Measurements from ENCODE around the gene BABAM2.

DNA sequence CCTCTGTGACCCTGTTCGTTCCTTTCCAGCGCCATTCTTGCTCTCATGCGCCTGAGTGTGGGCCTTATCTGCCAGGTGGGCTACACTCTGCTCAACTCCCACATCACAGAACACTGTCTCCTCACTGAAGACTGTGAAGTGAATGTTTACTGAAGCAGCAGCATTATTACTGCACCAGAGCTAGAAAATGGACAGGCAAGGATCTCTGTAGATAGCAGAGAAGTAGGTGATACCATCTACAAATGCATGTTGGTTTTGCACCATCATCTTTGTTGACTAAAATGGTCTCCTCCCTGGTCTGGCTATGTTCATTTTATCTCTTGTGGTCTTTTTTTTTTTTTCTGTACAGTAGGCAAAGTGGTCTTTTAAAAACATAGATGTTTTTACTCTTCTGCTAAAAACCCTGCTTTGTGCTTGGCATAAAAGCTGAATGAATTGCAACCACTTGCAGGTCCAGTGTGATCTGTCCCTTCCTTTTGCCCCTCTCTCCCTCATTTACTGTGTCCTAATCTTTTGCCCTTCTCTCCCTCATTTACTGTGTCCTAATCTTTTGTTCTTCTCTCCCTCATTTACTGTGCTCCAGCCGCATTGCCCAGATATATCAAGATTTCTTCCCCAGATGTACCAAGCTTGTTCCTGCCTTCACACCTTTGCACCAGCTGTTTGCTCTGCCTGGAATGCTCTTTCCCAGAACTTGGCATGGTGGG is 35.4 kb downstream of the BABAM2 start:
- TF ChIP-seq CTCF (IDR thresholded peaks at IDR 0.05), result no peak
- no peak for TF ChIP-seq POLR2A (IDR thresholded peaks at IDR 0.05; ENCODE audit: low read depth)
- no peak for TF ChIP-seq POLR2AphosphoS5 (IDR thresholded peaks at IDR 0.05)
- TF ChIP-seq EP300 (IDR thresholded peaks at IDR 0.05), result no peak

Data from esophagus muscularis mucosa (tissue), 4 donors.